CD14-positive monocyte (primary cell): ENCODE measurements around the gene PUS7. TPM values are rescaled to one million over a fixed set of nuclear protein-coding genes. Genes with fewer than 3 reads are reported as not detected.
"Not testable (repeated sequence)": the region's sequence is repeated elsewhere in the genome, so short reads cannot be mapped to it uniquely, and the experiment has no call there.

ENCODE experiments used
- DNase-seq, 3 donors: peaks; one replicate each; pipeline ENCODE4 v3.0.0-alpha.2; 2011 to 2022
- H2AFZ ChIP-seq: 2 replicates; pipeline ENCODE4 v1.6.0; 2012; ENCODE audit warnings: mild to moderate bottlenecking, low read depth, low read length, inconsistent platforms; ENCODE audit not compliant: insufficient read depth, poor library complexity, severe bottlenecking
- H3K27ac ChIP-seq, 2 donors: 1 replicate in 1 of 2; 2 replicates in 1 of 2; pipeline ENCODE4 v1.5.1; 2012 to 2013; ENCODE audit warnings: low read length in 2 of 2, control low read depth in 1 of 2, inconsistent platforms in 1 of 2, low read depth in 1 of 2, mild to moderate bottlenecking in 1 of 2
- H3K27me3 ChIP-seq, 2 donors: one replicate each; pipeline versions ENCODE4 v1.6.0 to v1.6.1; 2011 to 2013; ENCODE audit warnings: low read length in 2 of 2; ENCODE audit not compliant: control insufficient read depth in 2 of 2, insufficient read depth in 2 of 2
- H3K36me3 ChIP-seq, 2 donors: replicated peaks in 1 of 2; 1 replicate in 1 of 2; 2 replicates in 1 of 2; pipeline versions ENCODE4 v1.5.1 to v1.6.1; 2012 to 2013; ENCODE audit warnings: low read length in 2 of 2, control low read depth in 1 of 2, inconsistent platforms in 1 of 2, mild to moderate bottlenecking in 1 of 2; ENCODE audit not compliant: insufficient read depth in 2 of 2, control insufficient read depth in 1 of 2
- H3K4me1 ChIP-seq, 2 donors: 1 replicate in 1 of 2; 2 replicates in 1 of 2; pipeline versions ENCODE4 v1.5.1 to v1.6.1; 2012 to 2013; ENCODE audit warnings: low read length in 2 of 2, control low read depth in 1 of 2, inconsistent platforms in 1 of 2, mild to moderate bottlenecking in 1 of 2, moderate library complexity in 1 of 2; ENCODE audit not compliant: insufficient read depth in 2 of 2, control insufficient read depth in 1 of 2
- H3K4me2 ChIP-seq: replicated peaks from 2 replicates; pipeline ENCODE3; 2012; ENCODE audit warnings: low read length, moderate library complexity, mild to moderate bottlenecking; ENCODE audit not compliant: poor library complexity, severe bottlenecking; ENCODE audit errors: extremely low read depth
- H3K4me3 ChIP-seq, 3 experiments: fragments of 200-600 bp in 1 of 3; sonication (generic) in 1 of 3; replicated peaks in 1 of 3; 1 replicate in 2 of 3; 2 replicates in 1 of 3; pipeline ENCODE4 v1.5.1; 2011 to 2013; ENCODE audit warnings: low read length in 3 of 3, mild to moderate bottlenecking in 3 of 3, control low read depth in 2 of 3, low read depth in 2 of 3, inconsistent platforms in 1 of 3, moderate library complexity in 1 of 3
- H3K79me2 ChIP-seq: 2 replicates; pipeline ENCODE4 v1.6.0; 2012; ENCODE audit warnings: mild to moderate bottlenecking, control low read depth, inconsistent platforms, low read length, moderate library complexity; ENCODE audit not compliant: insufficient read depth
- H3K9ac ChIP-seq: 2 replicates; pipeline ENCODE4 v1.6.0; 2017; ENCODE audit warnings: low read length, mild to moderate bottlenecking; ENCODE audit not compliant: insufficient read depth, poor library complexity, severe bottlenecking
- H3K9me3 ChIP-seq, 2 donors: replicated peaks in 1 of 2; 1 replicate in 1 of 2; 2 replicates in 1 of 2; pipeline versions ENCODE4 v1.5.1 to v1.6.1; 2012 to 2013; ENCODE audit warnings: low read length in 2 of 2, control low read depth in 1 of 2; ENCODE audit not compliant: control insufficient read depth in 1 of 2, insufficient read depth in 1 of 2
- H4K20me1 ChIP-seq: 2 replicates; pipeline ENCODE4 v1.6.0; 2012; ENCODE audit warnings: mild to moderate bottlenecking, low read length, control low read depth, moderate library complexity; ENCODE audit not compliant: insufficient read depth
- H3K27ac Mint-ChIP-seq, 7 donors: one replicate each; pipeline ENCODE4 v1.8.0; 2020; ENCODE audit warnings: mild to moderate bottlenecking in 7 of 7, mixed read lengths in 7 of 7, moderate library complexity in 6 of 7, inconsistent platforms in 2 of 7
- H3K27me3 Mint-ChIP-seq, 3 donors: one replicate each; pipeline ENCODE4 v1.8.0; 2021 to 2022; ENCODE audit warnings: low read depth in 3 of 3, mild to moderate bottlenecking in 3 of 3, mixed read lengths in 3 of 3, moderate library complexity in 3 of 3, inconsistent platforms in 1 of 3
- H3K36me3 Mint-ChIP-seq, 2 donors: one replicate each; pipeline ENCODE4 v1.8.0; 2020; ENCODE audit warnings: mixed read lengths in 2 of 2, inconsistent platforms in 1 of 2, mild to moderate bottlenecking in 1 of 2
- H3K4me1 Mint-ChIP-seq: one replicate; pipeline ENCODE4 v1.8.0; 2020; ENCODE audit warnings: mild to moderate bottlenecking, mixed read lengths
- H3K4me3 Mint-ChIP-seq, 2 donors: one replicate each; pipeline ENCODE4 v1.8.0; 2020; ENCODE audit warnings: mild to moderate bottlenecking in 2 of 2, mixed read lengths in 2 of 2, moderate library complexity in 1 of 2
- H3K9me3 Mint-ChIP-seq, 7 donors: one replicate each; pipeline ENCODE4 v1.8.0; 2020 to 2022; ENCODE audit warnings: mixed read lengths in 7 of 7, mild to moderate bottlenecking in 6 of 7, moderate library complexity in 6 of 7, inconsistent platforms in 2 of 7
- WGBS: methylation state at CpG from one replicate; pipeline ENCODE4 v1.1.5; 2013; ENCODE audit warnings: missing lambda C conversion rate; ENCODE audit not compliant: insufficient coverage; 5-methylcytosine and 5-hydroxymethylcytosine counted together
- intact Hi-C, 2 donors: fragments of 100-400 bp; cut with micrococcal nuclease; formaldehyde crosslinking; loops; one replicate each; pipeline versions ENCODE4 v1.15.0 to v1.15.1; 2023
- polyA plus RNA-seq, 3 donors: library from polyadenylated mRNA; depleted of rRNA in 1 of 3; unstranded in 2 of 3; stranded (reverse) in 1 of 3; fragments of 300-500 nt in 2 of 3; fragments of >200 nt in 1 of 3; fragmentation: Illumina TruSeq in 2 of 3; gene quantifications; 1 replicate in 2 of 3; 2 replicates in 1 of 3; pipeline ENCODE4 v1.2.3, GENCODE V29; 2012 to 2021
- TF ChIP-seq, protein P1 (sequence below): fragments of 200-600 bp; IDR thresholded peaks from one replicate; pipeline ENCODE4 v1.8.0; 2022; ENCODE audit warnings: antibody characterized with exemption, mild to moderate bottlenecking

Gene PUS7
- polyA plus RNA-seq, 3 donors, result 1.3 to 1.8 (median 1.6) TPM

DNA sequence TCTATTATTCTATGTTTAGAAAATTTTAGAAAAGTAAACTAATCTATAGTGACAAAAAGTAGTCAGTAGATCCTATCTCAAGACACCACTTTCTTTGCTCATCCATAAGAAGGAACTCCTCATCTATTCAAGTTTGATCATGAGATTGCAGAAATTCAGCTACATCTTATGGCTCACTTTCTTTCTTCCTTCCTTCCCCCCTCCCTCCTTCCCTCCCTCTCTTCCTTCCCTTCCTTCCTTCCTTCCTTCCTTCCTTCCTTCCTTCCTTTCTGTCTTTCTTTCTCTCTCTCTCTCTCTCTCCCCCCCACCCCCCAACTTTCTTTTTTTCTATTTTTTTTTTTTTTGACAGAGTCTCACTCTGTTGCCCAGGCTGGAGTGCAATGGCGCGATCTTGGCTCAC lies 98.1 kb downstream of the PUS7 start:
- Histone ChIP-seq H3K4me3 (no peak overlapping the region), H3K27ac (no peak overlapping the region), H3K9me3 (no peaks in the 10 kb centered on the region), H3K36me3 (no peaks in the 10 kb centered on the region), H4K20me1 (no peaks in the 10 kb centered on the region), H3K79me2 (no peaks in the 10 kb centered on the region), H2AFZ (no peak overlapping the region), H3K27me3 (no peaks in the 10 kb centered on the region), H3K4me1 (no peaks in the 10 kb centered on the region), H3K9ac (no peak overlapping the region), H3K4me2 (no peak overlapping the region)
- Mint-ChIP-seq H3K27ac (no peak overlapping the region), H3K27me3 (peaks cover 0 to 6% (median 2%) of the 10 kb centered on the region in 3 donors), H3K4me1 (no peaks in the 10 kb centered on the region), H3K36me3 (no peaks in the 10 kb centered on the region), H3K9me3 (peaks cover 0 to 6% (median 0%) of the 10 kb centered on the region in 7 donors), H3K4me3 (no peak overlapping the region)
- TF ChIP-seq, protein P1, sequence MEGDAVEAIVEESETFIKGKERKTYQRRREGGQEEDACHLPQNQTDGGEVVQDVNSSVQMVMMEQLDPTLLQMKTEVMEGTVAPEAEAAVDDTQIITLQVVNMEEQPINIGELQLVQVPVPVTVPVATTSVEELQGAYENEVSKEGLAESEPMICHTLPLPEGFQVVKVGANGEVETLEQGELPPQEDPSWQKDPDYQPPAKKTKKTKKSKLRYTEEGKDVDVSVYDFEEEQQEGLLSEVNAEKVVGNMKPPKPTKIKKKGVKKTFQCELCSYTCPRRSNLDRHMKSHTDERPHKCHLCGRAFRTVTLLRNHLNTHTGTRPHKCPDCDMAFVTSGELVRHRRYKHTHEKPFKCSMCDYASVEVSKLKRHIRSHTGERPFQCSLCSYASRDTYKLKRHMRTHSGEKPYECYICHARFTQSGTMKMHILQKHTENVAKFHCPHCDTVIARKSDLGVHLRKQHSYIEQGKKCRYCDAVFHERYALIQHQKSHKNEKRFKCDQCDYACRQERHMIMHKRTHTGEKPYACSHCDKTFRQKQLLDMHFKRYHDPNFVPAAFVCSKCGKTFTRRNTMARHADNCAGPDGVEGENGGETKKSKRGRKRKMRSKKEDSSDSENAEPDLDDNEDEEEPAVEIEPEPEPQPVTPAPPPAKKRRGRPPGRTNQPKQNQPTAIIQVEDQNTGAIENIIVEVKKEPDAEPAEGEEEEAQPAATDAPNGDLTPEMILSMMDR, result no peak
- no CpG with 5 or more reads among the region's 2 CpGs for WGBS
- intact Hi-C loops, result no loop called here
- DNase-seq, result no peak

DNA sequence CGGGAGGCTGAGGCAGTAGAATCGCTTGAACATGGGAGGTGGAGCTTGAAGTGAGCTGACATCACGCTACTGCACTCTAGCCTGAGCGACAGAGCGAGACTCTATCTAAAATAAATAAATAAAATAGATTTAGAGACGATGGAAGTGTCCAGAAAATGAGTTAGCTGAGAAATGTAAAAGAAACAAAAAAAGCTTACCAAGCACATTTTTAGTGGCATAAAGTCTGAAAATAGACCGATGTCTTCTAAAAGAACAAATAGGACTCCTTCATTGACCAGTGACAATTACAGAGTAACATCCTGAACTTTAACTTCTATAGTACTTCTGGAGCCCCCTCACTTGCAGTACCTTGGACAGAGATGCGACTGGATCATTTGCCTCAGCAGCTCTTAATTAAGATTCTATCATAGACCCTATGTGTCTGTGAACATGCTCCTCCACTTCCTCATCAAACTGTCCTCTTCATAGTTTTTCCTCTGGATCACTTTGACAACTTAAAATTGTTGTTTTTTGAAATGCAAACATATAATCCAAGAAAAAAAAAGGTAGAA lies 108.1 kb downstream of the PUS7 start:
- no peaks in the 10 kb centered on the region for H3K4me1 ChIP-seq
- no peaks in the 10 kb centered on the region for H3K27me3 ChIP-seq
- H3K36me3 ChIP-seq, result no peaks in the 10 kb centered on the region
- Mint-ChIP-seq H3K4me3 (no peak overlapping the region), H3K36me3 (no peaks in the 10 kb centered on the region), H3K9me3 (peaks cover 0 to 3% (median 0%) of the 10 kb centered on the region in 7 donors), H3K27ac (no peak overlapping the region), H3K27me3 (peaks cover 2 to 5% (median 3%) of the 10 kb centered on the region in 3 donors), H3K4me1 (no peaks in the 10 kb centered on the region)
- H4K20me1 ChIP-seq, result no peaks in the 10 kb centered on the region
- intact Hi-C loops, result no loop called here
- H3K4me3 ChIP-seq, result no peak overlapping the region
- H3K27ac ChIP-seq, result no peak overlapping the region
- no peaks in the 10 kb centered on the region for H3K9me3 ChIP-seq
- no peak overlapping the region for H2AFZ ChIP-seq
- H3K79me2 ChIP-seq, result no peaks in the 10 kb centered on the region
- no peak overlapping the region for H3K4me2 ChIP-seq
- no peak for DNase-seq
- H3K9ac ChIP-seq, result no peak overlapping the region
- WGBS, result 40% methylated on average over 1 of the region's 8 CpGs
- TF ChIP-seq, protein P1, result no peak

DNA sequence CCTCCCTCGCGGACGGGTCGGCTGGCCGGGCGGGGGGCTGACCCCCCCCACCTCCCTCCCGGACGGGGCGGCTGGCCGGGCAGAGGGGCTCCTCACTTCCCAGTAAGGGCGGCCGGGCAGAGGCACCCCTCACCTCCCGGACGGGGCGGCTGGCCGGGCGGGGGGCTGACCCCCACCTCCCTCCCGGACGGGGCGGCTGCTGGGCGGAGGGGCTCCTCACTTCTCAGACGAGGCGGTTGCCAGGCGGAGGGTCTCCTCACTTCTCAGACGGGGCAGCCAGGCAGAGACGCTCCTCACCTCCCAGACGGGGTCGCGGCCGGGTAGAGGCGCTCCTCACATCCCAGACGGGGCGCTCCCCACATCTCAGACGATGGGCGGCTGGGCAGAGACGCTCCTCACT lies 111.3 kb downstream of the PUS7 start:
- H3K4me3 ChIP-seq, H3K4me3 Mint-ChIP-seq, H3K36me3 ChIP-seq, H3K9me3 ChIP-seq, H3K27ac Mint-ChIP-seq, H3K27me3 Mint-ChIP-seq, H4K20me1 ChIP-seq, H2AFZ ChIP-seq, H3K36me3 Mint-ChIP-seq, H3K9ac ChIP-seq, H3K27ac ChIP-seq, intact Hi-C loops, H3K9me3 Mint-ChIP-seq, H3K27me3 ChIP-seq, H3K4me1 Mint-ChIP-seq, DNase-seq, H3K4me2 ChIP-seq, H3K4me1 ChIP-seq, H3K79me2 ChIP-seq: not testable (repeated sequence)
- 96% methylated on average over 8 of the region's 36 CpGs for WGBS
